ENCODE measurements around the gene SNAPC2.
"Not testable (repeated sequence)": the region's sequence is repeated elsewhere in the genome, so short reads cannot be mapped to it uniquely, and the experiment has no call there.

The SNAPC2 gene

GRCh38 chr19:7888826-7889217 is 31.3 kb upstream of the SNAPC2 start:
- no peak for DNase-seq

GRCh38 chr19:7893362-7894101 is 26.6 kb upstream of the SNAPC2 start:
- DNase-seq, result not testable (repeated sequence)

- DNase-seq, result no peak
Observed at GRCh38 chr19:7894612-7895309, 25.4 kb upstream of the SNAPC2 start.

- no peak for DNase-seq
Observed at GRCh38 chr19:7895565-7895964, 24.6 kb upstream of the SNAPC2 start.

- no peak for DNase-seq
Observed at GRCh38 chr19:7897292-7897691, 22.8 kb upstream of the SNAPC2 start.

GRCh38 chr19:7898967-7899366 is 21.2 kb upstream of the SNAPC2 start:
- no peak for DNase-seq

- DNase-seq, result peak; percentile 53 to 78
Observed at GRCh38 chr19:7899751-7900378, 20.3 kb upstream of the SNAPC2 start.

GRCh38 chr19:7900401-7900870 is 19.7 kb upstream of the SNAPC2 start:
- no peak for DNase-seq

- no peak for DNase-seq
Observed at GRCh38 chr19:7900931-7901330, 19.2 kb upstream of the SNAPC2 start.

GRCh38 chr19:7901337-7901736 is 18.8 kb upstream of the SNAPC2 start:
- no peak for DNase-seq

GRCh38 chr19:7902796-7903243 is 17.3 kb upstream of the SNAPC2 start:
- DNase-seq, result no peak

- peak; percentile 99 to 100 for DNase-seq
Observed at GRCh38 chr19:7903244-7904073, 16.7 kb upstream of the SNAPC2 start, which contains the start of gene MAP2K7. MAP2K7 (plus strand) TSS chr19:7903877; CDS start chr19:7903945, 68 bp downstream.

GRCh38 chr19:7904074-7905020 is 15.8 kb upstream of the SNAPC2 start:
- DNase-seq, result peak in 1 of 2 experiments; percentile 63

- no peak for DNase-seq
Observed at GRCh38 chr19:7905268-7905667, 14.9 kb upstream of the SNAPC2 start.

- no peak for DNase-seq
Observed at GRCh38 chr19:7905859-7906258, 14.3 kb upstream of the SNAPC2 start.

- DNase-seq, result no peak
Observed at GRCh38 chr19:7907122-7907521, 13.0 kb upstream of the SNAPC2 start.

GRCh38 chr19:7907544-7907943 is 12.6 kb upstream of the SNAPC2 start:
- no peak for DNase-seq

- DNase-seq, result no peak
Observed at GRCh38 chr19:7908078-7908699, 11.9 kb upstream of the SNAPC2 start.

- no peak for DNase-seq
Observed at GRCh38 chr19:7908742-7909461, 11.2 kb upstream of the SNAPC2 start.

- DNase-seq, result no peak
Observed at GRCh38 chr19:7909471-7910067, 10.6 kb upstream of the SNAPC2 start.
